SH-SY5Y (cell line): Measurements from ENCODE around the gene LGALS7B.

Source experiments
- GATA2 ChIP-seq: IDR thresholded peaks from 2 replicates; pipeline ENCODE4 v1.6.1; 2011; ENCODE audit warnings: mild to moderate bottlenecking, low read depth, low read length
- GATA3 ChIP-seq: IDR thresholded peaks from 2 replicates; pipeline ENCODE4 v1.6.1; 2011; ENCODE audit warnings: low read depth, mild to moderate bottlenecking, low read length, moderate library complexity

GRCh38 chr19:38801359-38802095 is 12.5 kb downstream of the LGALS7B start:
- TF ChIP-seq GATA2, result no peak
- no peak for TF ChIP-seq GATA3
